ENCODE results near the gene SNX4. TPM values are rescaled to one million over a fixed set of nuclear protein-coding genes. Genes with fewer than 3 reads are reported as not detected.

SNX4 gene
- total RNA-seq, 1 donor from 2014 or later, result 41.4 TPM

- ATAC-seq (no peak), DNase-seq (no peak)
- Histone ChIP-seq H3K27ac (no peak overlapping the region), H3K9me3 (no peaks in the 10 kb centered on the region), H3K4me1 (no peaks in the 10 kb centered on the region), H3K27me3 (no peaks in the 10 kb centered on the region), H3K4me3 (no peak overlapping the region), H3K36me3 (peaks cover 59% of the 10 kb centered on the region)
- intact Hi-C loops (cut with DNase I), result no loop called here
- TF ChIP-seq CTCF (IDR thresholded peaks at IDR 0.05), result no peak
These were observed 40.9 kb downstream of the SNX4 start for GRCh38 chr3:125479091-125479490.

GRCh38 chr3:125478326-125478725 is 41.7 kb downstream of the SNX4 start:
- H3K4me1 ChIP-seq, result no peaks in the 10 kb centered on the region
- no peak for TF ChIP-seq CTCF (IDR thresholded peaks at IDR 0.05)
- H3K9me3 ChIP-seq, result no peaks in the 10 kb centered on the region
- H3K27me3 ChIP-seq, result no peaks in the 10 kb centered on the region
- no peak overlapping the region for H3K27ac ChIP-seq
- ATAC-seq, result no peak
- H3K4me3 ChIP-seq, result no peak overlapping the region
- DNase-seq, result no peak
- H3K36me3 ChIP-seq, result peaks cover 65% of the 10 kb centered on the region
- intact Hi-C loops (cut with DNase I), result no loop called here

- intact Hi-C loops (cut with DNase I), result no loop called here
- H3K4me3 ChIP-seq, result no peak overlapping the region
- H3K9me3 ChIP-seq, result no peaks in the 10 kb centered on the region
- ATAC-seq (no peak), DNase-seq (no peak)
- no peak for TF ChIP-seq CTCF (IDR thresholded peaks at IDR 0.05)
- H3K4me1 ChIP-seq, result no peaks in the 10 kb centered on the region
- H3K36me3 ChIP-seq, result peaks cover 71% of the 10 kb centered on the region
- no peak overlapping the region for H3K27ac ChIP-seq
- H3K27me3 ChIP-seq, result no peaks in the 10 kb centered on the region
These were observed 42.3 kb downstream of the SNX4 start for GRCh38 chr3:125477701-125478100.

- Histone ChIP-seq H3K27me3 (no peaks in the 10 kb centered on the region), H3K36me3 (peaks cover 89% of the 10 kb centered on the region), H3K4me3 (no peak overlapping the region), H3K4me1 (no peaks in the 10 kb centered on the region), H3K27ac (no peak overlapping the region), H3K9me3 (no peaks in the 10 kb centered on the region)
- no peak for TF ChIP-seq CTCF (IDR thresholded peaks at IDR 0.05)
- ATAC-seq (no peak), DNase-seq (no peak)
- intact Hi-C loops (cut with DNase I), result no loop called here
These were observed 49.3 kb downstream of the SNX4 start for GRCh38 chr3:125470671-125471070.

- Histone ChIP-seq H3K9me3 (no peaks in the 10 kb centered on the region), H3K27me3 (no peaks in the 10 kb centered on the region), H3K36me3 (peaks cover 67% of the 10 kb centered on the region), H3K27ac (no peak overlapping the region), H3K4me3 (no peak overlapping the region), H3K4me1 (no peaks in the 10 kb centered on the region)
- DNase-seq (no peak), ATAC-seq (no peak)
- no peak for TF ChIP-seq CTCF (IDR thresholded peaks at IDR 0.05)
- intact Hi-C loops (cut with DNase I), result no loop called here
These were observed 57.2 kb downstream of the SNX4 start for GRCh38 chr3:125462722-125463299.

- no peaks in the 10 kb centered on the region for H3K27me3 ChIP-seq
- intact Hi-C loops (cut with DNase I), result no loop called here
- peaks cover 66% of the 10 kb centered on the region for H3K36me3 ChIP-seq
- DNase-seq (no peak), ATAC-seq (no peak)
- H3K27ac ChIP-seq, result no peak overlapping the region
- no peaks in the 10 kb centered on the region for H3K4me1 ChIP-seq
- no peaks in the 10 kb centered on the region for H3K9me3 ChIP-seq
- H3K4me3 ChIP-seq, result no peak overlapping the region
- TF ChIP-seq CTCF (IDR thresholded peaks at IDR 0.05), result no peak
These were observed 58.1 kb downstream of the SNX4 start for GRCh38 chr3:125461896-125462295.

Measured in upper lobe of right lung (tissue), 1 donor.